ENCODE results near the gene PAPPA.

Gene PAPPA

GRCh38 chr9:116358251-116358650, 204.7 kb downstream of the PAPPA start:
- no peak overlapping the region for H3K27ac ChIP-seq
- peaks cover 93% of the 10 kb centered on the region for H3K36me3 ChIP-seq (replicated peaks)
- H3K4me3 ChIP-seq (ENCODE audit: low read depth, low read length) = no peak overlapping the region
- TF ChIP-seq CTCF (IDR thresholded peaks at IDR 0.05; ENCODE audit: low read depth, low read length, missing control alignments) = no peak
- in situ Hi-C loops (cut with HindIII; ENCODE audit: low pct_ligation_motif_present, low sequenced_read_pairs) = no loop called here
- DNase-seq = no peak
- no peaks in the 10 kb centered on the region for H3K27me3 ChIP-seq (replicated peaks)

- H3K27me3 ChIP-seq (replicated peaks) = no peaks in the 10 kb centered on the region
- no peak overlapping the region for H3K4me3 ChIP-seq (ENCODE audit: low read depth, low read length)
- no peak overlapping the region for H3K27ac ChIP-seq
- no peak for DNase-seq
- in situ Hi-C loops (cut with HindIII; ENCODE audit: low pct_ligation_motif_present, low sequenced_read_pairs) = no loop called here
- H3K36me3 ChIP-seq (replicated peaks) = peaks cover 93% of the 10 kb centered on the region
- no peak for TF ChIP-seq CTCF (IDR thresholded peaks at IDR 0.05; ENCODE audit: low read depth, low read length, missing control alignments)
Measured at GRCh38 chr9:116360016-116360415, 206.4 kb downstream of the PAPPA start.

GRCh38 chr9:116360989-116361388, 207.4 kb downstream of the PAPPA start:
- no peak overlapping the region for H3K4me3 ChIP-seq (ENCODE audit: low read depth, low read length)
- no peak for DNase-seq
- H3K27me3 ChIP-seq (replicated peaks) = no peaks in the 10 kb centered on the region
- peaks cover 91% of the 10 kb centered on the region for H3K36me3 ChIP-seq (replicated peaks)
- no peak for TF ChIP-seq CTCF (IDR thresholded peaks at IDR 0.05; ENCODE audit: low read depth, low read length, missing control alignments)
- in situ Hi-C loops (cut with HindIII; ENCODE audit: low pct_ligation_motif_present, low sequenced_read_pairs) = no loop called here
- no peak overlapping the region for H3K27ac ChIP-seq

- no peak for TF ChIP-seq CTCF (IDR thresholded peaks at IDR 0.05; ENCODE audit: low read depth, low read length, missing control alignments)
- DNase-seq = no peak
- no peak overlapping the region for H3K4me3 ChIP-seq (ENCODE audit: low read depth, low read length)
- in situ Hi-C loops (cut with HindIII; ENCODE audit: low pct_ligation_motif_present, low sequenced_read_pairs) = no loop called here
- H3K27me3 ChIP-seq (replicated peaks) = no peaks in the 10 kb centered on the region
- peaks cover 91% of the 10 kb centered on the region for H3K36me3 ChIP-seq (replicated peaks)
- H3K27ac ChIP-seq = no peak overlapping the region
Measured at GRCh38 chr9:116361547-116361946, 208.0 kb downstream of the PAPPA start.

- in situ Hi-C loops (cut with HindIII; ENCODE audit: low pct_ligation_motif_present, low sequenced_read_pairs) = no loop called here
- no peaks in the 10 kb centered on the region for H3K27me3 ChIP-seq (replicated peaks)
- TF ChIP-seq CTCF (IDR thresholded peaks at IDR 0.05; ENCODE audit: low read depth, low read length, missing control alignments) = no peak
- no peak overlapping the region for H3K27ac ChIP-seq
- no peak for DNase-seq
- peaks cover 91% of the 10 kb centered on the region for H3K36me3 ChIP-seq (replicated peaks)
- H3K4me3 ChIP-seq (ENCODE audit: low read depth, low read length) = no peak overlapping the region
Measured at GRCh38 chr9:116362493-116362892, 208.9 kb downstream of the PAPPA start.

GRCh38 chr9:116365056-116365471, 211.5 kb downstream of the PAPPA start:
- H3K27ac ChIP-seq = peak overlapping the region; percentile 35
- TF ChIP-seq CTCF (IDR thresholded peaks at IDR 0.05; ENCODE audit: low read depth, low read length, missing control alignments) = peak; percentile 45

More at GRCh38 chr9:116365056-116365471, 211.5 kb downstream of the PAPPA start:
- Histone ChIP-seq H3K27me3 (replicated peaks) (no peaks in the 10 kb centered on the region), H3K36me3 (replicated peaks) (peaks cover 93% of the 10 kb centered on the region), H3K4me3 (ENCODE audit: low read depth, low read length) (no peak overlapping the region)
- peak; percentile 60 for DNase-seq
- in situ Hi-C loops (cut with HindIII; ENCODE audit: low pct_ligation_motif_present, low sequenced_read_pairs) = no loop called here

Data from brain microvascular endothelial cell (primary cell).